NCI-H2227 (cell line): ENCODE data around the gene NEK10.
"Not testable (repeated sequence)": the region's sequence is repeated elsewhere in the genome, so short reads cannot be mapped to it uniquely, and the experiment has no call there.

Experiments used
- DNase-seq: peaks from one replicate; lab custom pipeline; 2025; ENCODE audit not compliant: unreplicated experiment; lab: John Stamatoyannopoulos, UW

NEK10 gene

DNA sequence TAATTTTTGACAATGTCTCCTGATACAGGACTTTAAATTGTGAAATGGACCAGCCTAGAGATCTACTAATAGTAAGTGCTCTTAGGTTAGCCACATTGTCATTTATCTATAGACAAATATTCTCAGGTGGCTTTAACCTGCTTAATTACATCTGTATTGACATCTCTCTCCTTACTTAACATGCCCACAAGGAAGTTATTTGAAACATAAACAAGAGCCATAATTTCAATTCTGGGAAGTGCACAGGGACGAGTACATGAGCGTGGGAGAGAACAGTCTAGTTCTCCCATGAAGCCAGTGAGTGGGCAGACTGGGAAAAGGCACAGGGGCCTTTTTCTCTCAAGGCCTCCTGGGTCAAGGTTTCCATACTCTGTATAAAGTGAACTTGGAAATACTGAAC lies 54.2 kb downstream of the NEK10 start:
- no peak for DNase-seq

DNA sequence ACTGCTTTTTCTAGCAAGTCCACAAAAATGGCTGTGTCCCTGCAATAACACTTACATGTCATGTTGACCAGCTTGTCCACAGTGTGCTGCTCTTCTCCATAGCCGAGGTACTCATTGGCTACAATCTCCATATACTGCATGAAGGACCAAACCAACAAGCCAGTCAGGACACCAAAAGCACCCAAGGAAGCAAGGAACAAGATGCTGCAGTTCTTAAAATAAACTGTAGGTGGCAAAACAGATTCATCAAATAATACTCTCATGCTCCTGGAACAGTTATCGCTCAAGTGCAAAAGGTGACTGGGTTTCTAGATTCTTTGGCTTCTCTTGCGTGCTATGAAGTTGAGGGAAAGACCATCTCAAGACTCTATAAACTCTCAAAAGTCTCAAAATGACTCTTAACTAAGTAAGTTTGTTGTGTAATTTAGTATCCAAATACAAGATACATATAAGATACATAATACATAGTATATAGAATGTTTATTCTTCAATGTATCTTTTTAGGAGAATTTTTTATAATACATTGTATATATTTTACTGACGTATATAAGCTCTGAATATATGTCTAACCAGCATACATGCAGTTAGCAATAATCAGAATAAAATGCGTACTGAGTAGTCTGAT lies 57.0 kb downstream of the NEK10 start:
- DNase-seq: peak; percentile 50

DNA sequence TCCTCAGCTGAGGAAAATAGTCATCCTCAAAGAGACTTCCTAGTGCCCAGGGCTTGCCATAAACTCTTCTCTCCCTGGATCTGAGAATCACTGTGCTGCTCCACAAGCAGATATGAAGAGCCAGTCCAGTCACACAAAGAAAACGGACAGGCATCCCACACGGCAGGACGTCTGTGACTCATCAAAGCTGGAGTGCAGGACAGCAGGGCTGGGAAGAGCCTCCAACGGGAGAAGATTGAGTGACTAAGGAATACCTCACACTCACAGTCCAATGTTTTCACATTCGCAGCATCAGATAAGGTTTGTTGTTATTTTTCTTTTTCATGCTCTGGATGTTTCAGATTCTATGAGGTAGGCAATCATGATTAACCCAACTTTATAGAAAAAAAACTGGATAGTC lies 57.8 kb downstream of the NEK10 start:
- no peak for DNase-seq

DNA sequence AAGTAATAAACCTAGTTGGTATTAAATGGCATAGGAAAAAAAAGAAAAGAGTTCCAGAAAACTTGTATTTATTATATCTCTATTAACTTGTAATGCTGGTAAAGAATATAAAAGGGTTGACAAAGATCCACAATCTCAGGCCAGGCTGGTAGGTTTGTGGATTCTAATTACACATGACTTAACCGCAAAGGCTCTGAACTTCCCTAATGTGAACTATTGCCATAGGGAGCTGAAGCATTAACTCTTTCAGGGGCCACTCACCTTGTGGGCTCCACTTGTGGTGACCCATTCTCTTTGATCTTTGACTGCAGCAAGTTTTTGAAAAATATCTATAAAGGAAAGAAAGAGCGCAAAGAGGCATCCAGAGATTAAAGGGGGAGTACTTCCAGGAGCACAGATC lies 58.5 kb downstream of the NEK10 start:
- no peak for DNase-seq

DNA sequence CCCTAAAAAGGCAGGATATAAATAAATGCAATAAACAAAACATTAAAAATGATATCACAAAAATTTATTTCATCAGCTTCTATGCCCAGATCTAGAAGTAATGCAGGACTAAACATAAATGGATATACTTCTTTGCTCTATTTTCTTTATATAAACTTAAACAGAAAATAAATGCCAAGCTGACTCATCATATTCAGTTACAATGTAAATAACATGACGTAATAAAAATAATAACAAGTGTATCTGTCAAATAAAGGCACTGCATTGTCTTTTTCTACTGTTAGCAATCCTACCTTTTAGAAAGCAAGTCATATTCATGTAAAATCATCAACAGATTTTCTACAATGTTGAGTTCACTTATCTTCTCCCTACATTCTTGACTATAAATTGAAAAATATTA lies 61.6 kb downstream of the NEK10 start:
- DNase-seq: no peak

DNA sequence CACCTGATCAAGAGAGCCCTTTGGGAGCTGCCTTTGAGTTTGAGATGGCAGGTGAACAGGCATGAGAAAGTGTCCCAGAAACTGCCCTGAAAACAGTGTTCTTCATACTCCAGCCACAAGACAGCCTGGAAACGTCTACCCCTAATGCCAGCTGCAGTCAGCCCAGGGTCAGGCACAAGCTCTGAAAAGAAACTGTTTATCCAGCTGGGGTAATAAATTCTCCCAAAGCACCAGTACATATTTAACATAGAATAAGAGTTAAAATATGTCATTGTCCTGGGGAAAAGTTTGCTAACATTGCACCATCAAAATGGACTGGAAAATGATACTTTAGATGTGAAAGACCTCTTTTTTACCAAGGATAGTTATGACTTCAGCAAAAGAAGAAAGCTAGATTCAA lies 66.3 kb downstream of the NEK10 start:
- DNase-seq: no peak

DNA sequence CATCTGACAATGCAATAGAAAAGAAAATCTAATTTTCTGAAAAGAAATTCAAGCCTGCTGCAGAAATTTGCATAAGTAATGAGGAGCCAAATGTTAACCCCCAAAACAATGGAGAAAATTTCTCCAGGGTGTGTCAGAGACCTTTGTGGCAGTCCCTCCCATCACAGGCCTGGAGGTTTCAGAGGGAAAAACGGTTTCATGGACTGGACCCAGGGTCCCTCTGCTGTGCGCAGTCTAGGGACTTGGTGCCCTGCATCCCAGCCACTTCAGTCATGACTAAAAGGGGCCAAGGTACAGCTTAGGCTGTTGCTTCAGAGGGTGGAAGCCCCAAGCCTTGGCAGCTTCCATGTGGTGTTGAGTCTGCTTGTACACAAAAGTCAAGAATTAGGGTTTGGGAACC lies 70.2 kb downstream of the NEK10 start:
- DNase-seq: not testable (repeated sequence)

DNA sequence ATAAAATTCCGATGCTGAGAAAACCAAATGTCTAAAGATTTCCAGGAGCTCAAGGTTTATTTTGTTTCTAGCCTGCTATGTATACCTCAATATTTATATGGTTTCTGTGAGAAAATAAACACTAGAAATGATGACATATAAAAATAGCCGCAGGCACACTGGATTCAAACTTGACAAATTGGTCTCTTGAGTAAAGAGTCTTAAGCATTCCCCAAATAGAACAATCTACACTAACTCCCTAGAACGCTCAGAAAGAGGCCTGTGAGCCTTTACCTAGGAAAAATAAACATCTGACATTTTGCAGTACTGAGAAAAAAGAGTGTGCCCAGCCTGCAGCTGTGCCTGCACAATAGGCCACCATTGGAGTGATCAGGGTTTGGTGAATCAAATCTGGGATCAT lies 75.2 kb downstream of the NEK10 start:
- no peak for DNase-seq

DNA sequence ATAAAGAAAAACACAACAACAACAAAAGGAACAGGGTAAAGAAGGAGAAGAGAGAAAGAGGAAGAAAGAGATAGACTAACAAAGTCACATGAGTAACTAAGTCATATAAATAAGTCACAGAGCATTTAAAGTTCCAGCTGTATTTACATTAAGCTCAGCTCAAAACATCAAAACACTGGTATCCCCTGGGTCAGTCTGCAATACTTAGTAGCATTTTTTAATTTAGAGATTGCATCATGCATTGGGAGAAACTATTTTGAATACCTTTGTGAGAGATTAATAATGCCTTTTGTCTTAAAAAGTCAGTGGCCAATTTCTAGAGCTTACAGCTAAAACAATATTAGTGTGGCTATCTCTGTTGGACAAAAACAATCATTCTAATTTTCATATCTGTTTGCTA lies 78.4 kb downstream of the NEK10 start:
- no peak for DNase-seq

DNA sequence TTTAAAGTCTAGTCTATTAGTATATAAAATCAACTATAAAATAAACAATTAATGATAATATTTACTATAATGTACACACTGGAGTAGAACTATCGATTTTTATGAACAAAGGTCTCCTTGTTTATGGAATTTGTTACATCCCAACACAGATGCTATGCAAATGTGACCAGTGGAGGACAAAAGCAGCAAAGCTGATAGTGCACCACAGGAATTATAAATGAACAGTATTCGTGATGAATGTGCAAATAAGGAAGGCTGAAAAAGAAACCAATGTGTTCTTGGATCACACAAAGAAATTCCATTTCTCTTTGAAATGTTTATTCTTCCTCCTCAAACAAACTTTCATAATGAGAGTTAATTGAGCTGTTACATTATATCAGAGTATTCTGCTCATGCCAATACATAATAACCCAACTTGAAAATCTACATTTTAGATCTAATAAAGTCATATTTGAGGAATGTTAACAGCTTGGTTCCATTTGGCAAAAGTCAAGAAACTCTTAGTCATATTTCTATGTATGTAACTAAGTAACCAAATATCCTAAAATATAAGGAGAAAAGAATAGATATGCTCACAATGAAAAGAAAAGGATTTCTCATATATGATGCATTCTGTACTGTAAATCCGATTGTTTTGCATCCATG lies 79.3 kb downstream of the NEK10 start:
- DNase-seq: no peak

DNA sequence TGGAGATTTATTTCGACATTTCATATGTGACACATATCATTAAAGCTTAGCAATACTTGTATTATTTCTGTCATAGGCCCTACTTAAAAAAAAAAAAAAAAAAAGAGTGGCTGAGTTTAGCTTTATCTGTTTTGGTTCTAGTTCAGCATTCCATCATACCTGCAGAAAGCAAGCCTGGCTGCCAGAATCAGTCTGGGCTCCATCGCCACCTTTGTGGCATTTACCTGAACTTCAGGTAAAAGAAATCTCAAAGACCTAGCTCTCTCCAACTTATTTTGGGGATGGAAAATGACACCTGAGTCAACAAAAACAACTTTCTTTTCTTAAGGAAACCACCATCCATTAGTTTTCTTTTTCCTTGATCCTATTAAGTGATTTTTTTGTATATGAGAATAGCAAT lies 82.1 kb downstream of the NEK10 start:
- no peak for DNase-seq

DNA sequence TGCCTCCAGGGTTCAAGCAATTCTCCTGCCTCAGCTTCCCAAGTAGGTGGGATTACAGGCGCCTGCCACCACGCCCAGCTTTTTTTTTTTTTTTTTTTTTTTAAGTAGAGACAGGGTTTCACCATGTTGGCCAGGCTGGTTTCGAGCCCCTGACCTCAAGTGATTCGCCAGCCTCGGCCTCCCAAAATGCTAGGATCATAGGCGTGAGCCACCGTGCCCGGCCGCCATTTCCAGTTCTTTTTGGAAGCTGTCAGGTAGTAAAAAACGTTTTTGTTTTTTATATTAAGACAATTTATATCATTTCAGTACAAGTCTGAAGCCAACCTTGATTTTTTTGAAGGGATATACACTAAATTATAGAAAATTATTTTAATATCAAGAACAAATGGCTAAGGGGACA lies 82.7 kb downstream of the NEK10 start:
- not testable (repeated sequence) for DNase-seq

DNA sequence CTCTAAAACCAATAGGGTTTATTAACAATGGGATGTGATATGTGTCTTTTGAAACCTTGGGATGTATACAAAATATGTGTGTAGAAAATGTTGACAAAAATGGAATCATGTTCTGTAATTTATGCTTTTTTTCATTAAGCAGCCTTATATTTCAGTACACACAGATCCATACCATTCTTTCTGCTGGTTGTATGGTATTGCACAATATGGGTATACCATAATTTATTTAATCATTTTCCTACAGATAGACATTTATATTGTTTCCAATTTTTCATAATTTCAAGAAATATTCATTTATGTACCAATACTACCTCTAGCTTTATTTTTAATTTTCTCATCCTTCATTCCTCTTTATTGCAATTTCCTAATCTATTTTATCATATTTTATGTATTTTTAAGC lies 83.5 kb downstream of the NEK10 start:
- DNase-seq: no peak

DNA sequence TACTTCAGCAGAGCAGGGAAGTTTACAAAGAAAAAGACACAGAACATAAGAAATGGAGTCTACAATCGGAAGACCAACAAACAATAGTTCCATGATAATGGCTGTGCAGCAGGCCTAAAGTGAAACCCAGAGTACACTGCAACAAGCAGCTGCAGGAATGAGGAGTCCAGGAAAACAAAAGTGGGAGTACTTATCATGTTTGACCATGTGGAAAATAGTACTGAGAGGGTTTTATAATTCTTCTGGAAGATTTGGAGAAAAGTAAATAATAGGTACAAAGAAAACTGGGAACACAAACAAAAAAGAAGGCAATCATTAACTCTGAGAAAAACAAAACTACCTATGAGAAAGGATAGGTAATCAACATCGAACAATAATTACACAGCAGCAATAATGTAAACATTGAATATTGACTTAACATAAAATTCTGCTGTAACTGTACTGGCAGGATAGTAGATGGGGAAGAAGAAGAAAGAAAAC lies 87.5 kb downstream of the NEK10 start:
- DNase-seq: no peak

DNA sequence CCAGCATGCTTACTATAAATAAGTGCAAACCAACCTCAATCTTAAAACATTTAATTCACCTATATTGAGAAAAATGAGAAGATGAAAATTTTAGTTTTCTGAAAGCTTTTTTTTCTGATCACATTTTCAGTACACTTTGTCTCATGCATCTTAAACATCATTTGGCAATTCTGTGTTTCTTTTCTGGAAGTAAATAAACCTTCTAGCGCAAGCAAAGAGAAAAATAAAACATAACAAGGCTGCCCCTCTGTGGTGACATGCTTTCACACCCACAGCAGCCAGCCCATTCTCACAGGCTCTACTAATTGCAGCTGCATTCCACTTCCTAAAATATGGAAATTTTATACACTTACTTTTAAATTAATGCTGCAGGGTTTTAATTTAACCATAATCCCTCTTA lies 90.1 kb downstream of the NEK10 start:
- DNase-seq: no peak

DNA sequence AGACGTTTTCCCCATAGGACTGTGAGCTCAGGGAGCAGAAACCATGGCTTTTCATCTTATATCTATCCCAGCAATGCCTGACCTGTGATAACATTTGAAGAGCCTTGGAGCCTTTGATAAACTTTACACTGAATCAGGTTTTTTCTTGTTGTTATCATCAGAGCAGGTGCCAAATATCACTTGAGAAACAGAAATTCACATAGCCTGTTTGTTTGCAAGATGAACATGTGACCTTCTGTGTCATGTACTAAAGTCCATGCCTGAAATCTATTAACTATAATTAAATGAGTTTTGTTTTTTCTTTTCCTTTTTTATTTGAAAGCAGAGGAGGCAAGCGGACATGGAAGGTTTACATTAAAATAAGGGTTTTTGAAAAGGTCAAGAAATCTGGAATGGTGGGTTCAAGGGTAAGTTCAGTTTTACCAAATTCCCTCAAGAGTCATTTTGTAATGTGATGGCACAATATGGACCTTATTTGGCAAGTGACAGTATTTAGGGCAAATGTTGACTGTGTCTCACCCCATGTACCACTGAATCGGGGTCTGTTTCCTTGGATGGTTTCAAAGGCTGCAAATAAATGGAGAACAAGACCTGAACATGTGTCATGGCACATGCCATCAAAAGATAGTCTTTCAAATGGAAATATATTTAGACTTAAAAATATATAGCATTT lies 90.7 kb downstream of the NEK10 start:
- no peak for DNase-seq

DNA sequence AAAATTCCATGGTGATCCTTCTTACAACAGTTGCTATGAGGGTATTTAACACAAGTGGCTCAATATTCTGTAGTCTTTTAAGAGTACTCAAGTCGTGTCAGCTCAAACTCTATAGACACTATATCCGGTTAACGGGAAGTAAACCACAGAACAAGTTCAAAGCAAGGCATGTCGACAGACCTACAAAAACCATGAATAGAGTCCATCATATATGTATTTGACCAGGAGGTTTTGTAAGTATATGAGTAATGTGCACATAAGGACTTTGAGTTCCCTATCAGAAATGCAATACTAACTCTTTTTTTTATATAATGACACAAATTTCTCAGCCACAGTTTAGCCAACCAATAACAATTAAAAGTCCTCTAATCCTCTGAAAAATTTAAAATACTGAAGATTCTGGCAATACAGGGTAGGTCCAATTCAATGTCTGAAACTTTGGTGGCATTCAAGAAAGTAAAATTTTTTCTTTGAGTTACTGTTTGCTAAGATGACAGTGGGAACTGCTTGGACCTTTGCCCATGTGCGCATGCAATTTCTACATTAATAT lies 93.7 kb downstream of the NEK10 start:
- DNase-seq: no peak

DNA sequence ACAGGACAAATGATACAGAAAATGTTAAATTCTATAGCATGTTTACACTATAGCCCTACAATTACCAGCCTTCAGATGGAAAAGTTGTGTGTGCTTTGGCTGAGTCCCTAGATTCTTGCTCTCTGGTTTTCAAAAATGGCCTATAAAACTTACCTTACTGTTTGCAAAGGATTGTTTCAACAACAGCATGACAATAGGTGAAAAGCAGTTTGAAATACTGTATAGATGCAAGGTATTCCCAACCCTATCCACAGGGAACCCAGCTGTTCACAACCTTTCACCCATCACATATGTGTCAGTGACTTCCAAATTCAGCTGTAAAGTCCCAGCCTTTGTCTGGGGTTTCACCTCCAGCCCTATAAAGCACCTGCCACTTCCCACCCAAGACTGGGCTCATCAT lies 97.3 kb downstream of the NEK10 start:
- no peak for DNase-seq

DNA sequence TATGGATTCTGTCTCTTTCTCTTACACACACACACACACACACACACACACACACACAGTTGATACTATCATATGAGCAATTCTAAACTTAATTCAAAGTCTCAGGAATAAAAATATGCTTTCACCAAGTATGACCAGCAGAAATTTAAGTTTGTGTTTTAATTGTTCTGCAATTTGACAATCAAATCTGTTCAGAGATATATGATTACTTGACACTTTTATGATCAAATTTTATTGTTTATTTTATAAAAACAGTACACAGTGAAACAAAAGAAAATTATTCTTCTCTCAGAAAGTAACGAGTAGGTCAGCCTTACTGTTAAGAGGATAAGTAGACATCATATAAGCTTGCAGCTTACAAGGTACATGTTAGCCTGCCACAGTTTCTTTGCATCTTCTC lies 114.3 kb downstream of the NEK10 start:
- DNase-seq: no peak

DNA sequence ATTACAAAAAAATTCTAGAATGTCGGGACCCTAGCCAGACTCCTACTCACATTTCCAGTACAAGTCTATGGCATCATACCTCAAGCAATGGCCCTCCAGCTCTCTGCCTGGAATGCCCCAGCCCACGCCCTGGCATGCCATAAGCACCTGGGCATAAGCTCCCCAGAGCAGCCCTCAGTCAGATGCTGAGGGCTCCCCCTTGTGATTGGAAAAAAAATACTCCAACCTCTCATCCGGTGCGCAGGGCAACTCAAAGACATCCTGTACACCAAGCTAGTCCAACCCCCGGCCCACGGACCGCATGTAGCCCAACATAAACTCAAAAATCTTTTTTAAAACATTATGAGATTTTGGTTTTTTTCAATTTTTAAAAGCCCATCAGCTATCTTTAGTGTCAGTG lies 115.4 kb downstream of the NEK10 start:
- no peak for DNase-seq

DNA sequence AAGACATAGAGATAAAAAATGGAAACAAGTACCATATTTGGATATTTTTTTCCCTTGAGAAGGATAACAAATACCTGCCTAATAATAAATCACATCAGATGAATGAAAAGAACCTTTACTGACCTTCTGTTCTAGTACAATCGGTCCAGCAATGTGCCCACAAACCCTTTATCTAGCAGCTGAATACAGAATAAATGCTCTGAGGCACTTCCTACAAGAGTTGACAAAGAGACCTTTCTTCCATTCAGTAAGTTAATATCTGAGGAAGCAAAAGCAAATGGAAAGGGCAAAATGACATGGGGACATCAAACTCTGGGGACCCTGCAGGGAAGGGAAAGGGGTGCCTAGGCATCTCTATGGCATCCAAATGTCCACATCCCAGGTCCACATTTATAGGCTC lies 115.8 kb downstream of the NEK10 start:
- no peak for DNase-seq

DNA sequence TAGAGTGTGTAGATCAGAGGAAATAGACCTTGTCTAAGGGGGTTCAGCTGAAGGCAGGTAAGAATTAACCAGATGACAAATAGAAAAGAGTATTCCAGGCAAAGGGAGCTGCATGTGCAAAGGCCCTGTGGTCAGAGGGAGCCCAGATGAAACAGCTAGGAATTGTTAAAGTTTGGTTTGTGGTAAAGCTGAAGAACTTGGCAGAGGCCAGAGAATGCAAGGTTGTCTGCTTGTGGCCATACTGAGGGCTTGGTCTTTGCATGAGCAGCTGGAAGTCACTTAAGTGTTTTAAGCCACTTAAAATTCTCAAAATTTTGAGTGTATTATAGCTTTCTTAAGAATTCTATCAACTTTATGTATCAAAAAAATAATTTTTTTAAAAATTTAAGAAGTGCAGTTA lies 116.5 kb downstream of the NEK10 start:
- DNase-seq: no peak
